ENCODE results near the gene SLC35D1. TPM values are rescaled to one million over a fixed set of nuclear protein-coding genes. Genes with fewer than 3 reads are reported as not detected.

Gene SLC35D1
- total RNA-seq, 2 experiments from 2014 or later, result 10.8 to 13.1 TPM

- DNase-seq (ENCODE audit: low spot score), result peak; percentile 44
- H3K9me2 ChIP-seq (ENCODE audit: insufficient read depth, low read length), result no peaks in the 10 kb centered on the region
- H3K9me3 ChIP-seq (ENCODE audit: low read length), result no peaks in the 10 kb centered on the region
- ChIA-PET POLR2A (interaction anchor here (0.6 to 2.1 kb wide), 9 partner anchors 7 to 771 kb away, joined by 3 to 8 read pairs (median 3); partner anchors contain the start of genes DNAI4 and MIER1), CTCF (ENCODE audit: unreplicated experiment) (interaction anchor here (0.6 to 0.9 kb wide), 2 partner anchors 71 to 96 kb away, joined by 3 read pairs; no protein-coding TSS in a partner anchor)
- intact Hi-C loops (cut with micrococcal nuclease; ENCODE audit: unreplicated experiment), result loop anchor here (1.0 to 5.0 kb wide), 4 partner anchors 41 to 684 kb away; partner anchors contain the start of gene SERBP1
- H3K4me2 ChIP-seq (ENCODE audit: low read length), result peak overlapping the region; percentile 76
- peaks cover 26% of the 10 kb centered on the region for H3K79me2 ChIP-seq (ENCODE audit: insufficient read depth, low read depth, low read length)
- peak overlapping the region; percentile 89 for H3K4me3 ChIP-seq (ENCODE audit: low read depth, low read length, poor library complexity, severe bottlenecking)
- peaks cover 38% of the 10 kb centered on the region for H3K36me3 ChIP-seq (ENCODE audit: insufficient read depth, low read length)
- H3K4me1 ChIP-seq (ENCODE audit: insufficient read depth, low read length, poor library complexity, severe bottlenecking), result peaks cover 20% of the 10 kb centered on the region
- no TSS peak for BruUV-seq (replicated peaks)
- H3K27ac ChIP-seq (ENCODE audit: low read depth, low read length, poor library complexity, severe bottlenecking), result peak overlapping the region; percentile 76
- TF ChIP-seq EZH2phosphoT487 (IDR thresholded peaks at IDR 0.05; ENCODE audit: borderline replicate concordance, low read depth, low read length), result no peak
- no peak for TF ChIP-seq CTCF (conservative IDR thresholded peaks at IDR 0.05; ENCODE audit: low read length)
- H2AFZ ChIP-seq (ENCODE audit: low read length), result peak overlapping the region; percentile 82
- no peaks in the 10 kb centered on the region for H4K20me1 ChIP-seq (ENCODE audit: insufficient read depth, low read length)
Observed at GRCh38 chr1:67052741-67053534, 1.0 kb downstream of the SLC35D1 start.

GRCh38 chr1:67051196-67051595, 2.8 kb downstream of the SLC35D1 start:
- no peak for TF ChIP-seq CTCF (conservative IDR thresholded peaks at IDR 0.05; ENCODE audit: low read length)
- no peak for TF ChIP-seq EZH2phosphoT487 (IDR thresholded peaks at IDR 0.05; ENCODE audit: borderline replicate concordance, low read depth, low read length)
- H3K9me3 ChIP-seq (ENCODE audit: low read length), result no peaks in the 10 kb centered on the region
- H3K4me2 ChIP-seq (ENCODE audit: low read length), result peak overlapping the region; percentile 76
- intact Hi-C loops (cut with micrococcal nuclease; ENCODE audit: unreplicated experiment), result loop anchor here (5.0 kb wide), 3 partner anchors 39 to 686 kb away; partner anchors contain the start of gene SERBP1
- BruUV-seq (replicated peaks), result TSS peak; percentile 35
- H3K36me3 ChIP-seq (ENCODE audit: insufficient read depth, low read length), result peaks cover 56% of the 10 kb centered on the region
- ChIA-PET CTCF (ENCODE audit: unreplicated experiment) (interaction anchor here (1.0 kb wide), 1 partner anchor 11 kb away, joined by 3 read pairs; no protein-coding TSS in a partner anchor), POLR2A (interaction anchor here (0.6 to 1.4 kb wide), 6 partner anchors 9 to 261 kb away, joined by 3 to 4 read pairs (median 3); partner anchors contain the start of genes DNAI4 and MIER1)
- H3K9me2 ChIP-seq (ENCODE audit: insufficient read depth, low read length), result no peaks in the 10 kb centered on the region
- H2AFZ ChIP-seq (ENCODE audit: low read length), result no peak overlapping the region
- no peaks in the 10 kb centered on the region for H4K20me1 ChIP-seq (ENCODE audit: insufficient read depth, low read length)
- peaks cover 20% of the 10 kb centered on the region for H3K4me1 ChIP-seq (ENCODE audit: insufficient read depth, low read length, poor library complexity, severe bottlenecking)
- H3K27ac ChIP-seq (ENCODE audit: low read depth, low read length, poor library complexity, severe bottlenecking), result no peak overlapping the region
- H3K79me2 ChIP-seq (ENCODE audit: insufficient read depth, low read depth, low read length), result peaks cover 26% of the 10 kb centered on the region
- no peak for DNase-seq (ENCODE audit: low spot score)
- H3K4me3 ChIP-seq (ENCODE audit: low read depth, low read length, poor library complexity, severe bottlenecking), result peak overlapping the region; percentile 89
